Large intestine (tissue), 3 donors: Measurements from ENCODE around the gene DIPK1B. TPM values are rescaled to one million over a fixed set of nuclear protein-coding genes. Genes with fewer than 3 reads are reported as not detected.

Source experiments
- DNase-seq, 2 donors: peaks; one replicate each; pipeline versions ENCODE4 v3.0.0 to v3.0.0-alpha.2; 2013
- H3K27ac ChIP-seq: one replicate; pipeline ENCODE4 v1.5.1; 2013; ENCODE audit warnings: low read length
- H3K27me3 ChIP-seq: 2 replicates; pipeline ENCODE4 v1.6.1; 2013; ENCODE audit warnings: low read length; ENCODE audit not compliant: control insufficient read depth, insufficient read depth
- H3K36me3 ChIP-seq: 2 replicates; pipeline ENCODE4 v1.6.1; 2013; ENCODE audit warnings: low read length; ENCODE audit not compliant: control insufficient read depth, insufficient read depth
- H3K4me1 ChIP-seq: one replicate; pipeline ENCODE4 v1.6.1; 2013; ENCODE audit warnings: low read length; ENCODE audit not compliant: control insufficient read depth, insufficient read depth
- H3K4me3 ChIP-seq: one replicate; pipeline ENCODE4 v1.5.1; 2013; ENCODE audit warnings: low read length
- H3K9me3 ChIP-seq: one replicate; pipeline ENCODE4 v1.6.1; 2013; ENCODE audit warnings: mild to moderate bottlenecking, low read depth, low read length, moderate library complexity; ENCODE audit not compliant: control insufficient read depth
- WGBS: methylation state at CpG from one replicate; pipeline ENCODE4 v1.1.5; 2013; ENCODE audit warnings: low lambda C conversion rate; ENCODE audit not compliant: insufficient coverage; 5-methylcytosine and 5-hydroxymethylcytosine counted together
- polyA plus RNA-seq: library from polyadenylated mRNA; unstranded; fragments of 120-200 nt; gene quantifications from one replicate; pipeline ENCODE4 v1.2.1, GENCODE V29; 2013

DIPK1B gene
- polyA plus RNA-seq, 1 donor = 13.3 TPM

DNA sequence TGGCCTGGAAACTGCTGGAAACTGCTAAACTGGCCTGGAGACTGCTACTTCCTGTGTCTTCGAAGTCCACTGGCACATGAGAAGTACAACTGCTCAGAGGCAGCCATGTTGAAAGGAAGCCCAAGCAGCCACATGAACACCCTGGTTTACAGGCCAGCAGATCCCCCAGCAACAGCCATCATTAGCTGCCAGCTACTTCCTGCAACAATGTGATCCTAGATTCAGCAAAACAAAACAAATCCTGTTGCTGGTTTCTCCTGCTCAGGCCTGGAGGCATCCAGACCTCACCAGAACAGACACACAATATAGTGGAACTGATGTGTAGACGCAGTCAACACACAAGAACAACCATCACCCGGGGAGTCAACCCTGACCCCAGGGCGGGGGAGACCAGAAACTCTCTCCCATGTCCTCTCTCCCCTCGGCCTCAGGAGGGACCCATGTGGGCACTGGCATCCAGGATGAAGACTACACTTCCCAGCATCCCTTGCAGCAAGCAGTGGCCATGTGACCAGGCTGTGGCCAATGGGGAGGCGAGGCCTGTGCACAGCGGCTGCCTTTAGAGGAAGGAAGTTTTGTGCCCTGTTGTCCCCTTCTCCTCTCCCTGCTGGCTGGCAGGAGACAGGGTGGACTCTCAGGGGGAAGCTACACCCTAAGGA is 61.1 kb downstream of the DIPK1B start:
- no CpG with 5 or more reads among the region's 7 CpGs for WGBS
- no peak for DNase-seq
- no peak overlapping the region for H3K27ac ChIP-seq
- H3K4me3 ChIP-seq = no peak overlapping the region
- no peaks in the 10 kb centered on the region for H3K27me3 ChIP-seq
- peaks cover 13% of the 10 kb centered on the region for H3K9me3 ChIP-seq
- peaks cover 27% of the 10 kb centered on the region for H3K4me1 ChIP-seq
- no peaks in the 10 kb centered on the region for H3K36me3 ChIP-seq

Other genes with a start within 250 kb of the DIPK1B start
- 51.4 TPM for gene SEC16A, start 229.5 kb upstream of the DIPK1B start, polyA plus RNA-seq
- 13.4 TPM for gene NOTCH1, start 166.5 kb upstream of the DIPK1B start, polyA plus RNA-seq
- gene EGFL7, start 49.7 kb upstream of the DIPK1B start, polyA plus RNA-seq = 47.5 TPM
- gene AGPAT2, start 25.1 kb upstream of the DIPK1B start, polyA plus RNA-seq = 175 TPM
- 7.8 TPM for gene LCN10, start 30.4 kb downstream of the DIPK1B start, polyA plus RNA-seq
- 2.8 TPM for gene LCN6, start 36.0 kb downstream of the DIPK1B start, polyA plus RNA-seq
- gene LCN8, start 45.7 kb downstream of the DIPK1B start, polyA plus RNA-seq = 0.06 TPM
- gene LCN15, start 51.9 kb downstream of the DIPK1B start, polyA plus RNA-seq = 14.0 TPM
- 324 TPM for gene TMEM141, start 78.8 kb downstream of the DIPK1B start, polyA plus RNA-seq
- gene CCDC183, start 83.8 kb downstream of the DIPK1B start, polyA plus RNA-seq = 27.4 TPM
- gene RABL6, start 95.4 kb downstream of the DIPK1B start, polyA plus RNA-seq = 97.3 TPM
- gene AJM1, start 129.9 kb downstream of the DIPK1B start, polyA plus RNA-seq = 10.4 TPM
- gene PHPT1, start 136.8 kb downstream of the DIPK1B start, polyA plus RNA-seq = 312 TPM
- gene MAMDC4, start 139.8 kb downstream of the DIPK1B start, polyA plus RNA-seq = 772 TPM
- gene EDF1, start 153.7 kb downstream of the DIPK1B start, polyA plus RNA-seq = 585 TPM
- 18.5 TPM for gene TRAF2, start 173.9 kb downstream of the DIPK1B start, polyA plus RNA-seq
- gene FBXW5, start 232.2 kb downstream of the DIPK1B start, polyA plus RNA-seq = 86.8 TPM
- 36.0 TPM for gene C8G, start 232.7 kb downstream of the DIPK1B start, polyA plus RNA-seq
- 121 TPM for gene LCN12, start 239.7 kb downstream of the DIPK1B start, polyA plus RNA-seq